ENCODE data around the gene HPS4. TPM values are rescaled to one million over a fixed set of nuclear protein-coding genes. Genes with fewer than 3 reads are reported as not detected.
"Not testable (repeated sequence)": the region's sequence is repeated elsewhere in the genome, so short reads cannot be mapped to it uniquely, and the experiment has no call there.

The HPS4 gene
- total RNA-seq, 1 donor from 2014 or later: 28.4 TPM

DNA sequence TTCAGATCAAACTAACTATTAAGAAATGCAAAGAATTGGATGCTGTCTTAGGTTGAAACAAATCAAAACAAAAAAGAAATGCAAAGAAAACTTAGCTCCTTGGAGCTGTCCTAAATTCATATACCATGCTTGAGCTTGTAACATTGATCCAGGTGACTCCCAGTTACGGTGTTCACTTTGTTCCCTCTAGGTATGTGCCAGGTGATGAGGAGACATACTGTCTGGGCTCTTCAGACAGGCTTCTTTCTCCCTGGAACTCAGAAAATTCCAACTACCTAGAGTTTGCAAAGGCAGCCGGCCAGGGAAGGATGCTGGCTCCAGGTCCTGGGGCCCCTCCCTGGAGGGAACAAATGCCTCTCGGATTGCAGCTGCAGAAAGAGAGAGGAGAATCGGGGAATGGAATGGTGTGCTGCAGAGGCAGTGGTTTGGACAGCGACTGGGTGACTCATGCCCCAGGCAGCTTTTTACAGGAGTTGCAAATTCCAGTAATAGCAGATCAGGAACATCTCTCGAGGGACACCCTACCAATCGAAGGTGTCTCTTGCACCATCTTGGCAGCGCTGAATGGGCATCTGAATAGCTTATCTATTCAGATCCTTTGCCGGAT is 66.8 kb downstream of the HPS4 start:
- no peak for DNase-seq (ENCODE audit: extremely low read depth, low read depth, low spot score)

DNA sequence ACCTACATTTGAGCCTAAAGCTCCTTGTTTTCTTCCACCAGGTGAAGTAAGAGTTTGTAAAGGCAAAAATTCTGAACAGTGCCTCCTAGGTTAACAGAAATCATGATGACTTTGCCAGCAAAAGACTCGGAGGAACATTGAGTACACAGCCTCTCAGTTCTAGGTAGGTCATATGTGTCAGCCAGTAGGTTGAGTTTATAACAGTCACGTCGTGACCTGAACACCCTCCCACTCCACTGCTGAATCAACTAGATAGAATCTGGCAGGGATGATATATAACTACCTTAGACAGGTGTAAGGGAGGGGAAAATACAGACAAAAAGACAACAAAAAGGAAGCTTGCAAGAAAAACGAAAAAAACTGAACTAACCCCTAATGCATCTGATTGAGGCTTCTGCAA is 67.3 kb downstream of the HPS4 start:
- DNase-seq (ENCODE audit: extremely low read depth, low read depth, low spot score): no peak

DNA sequence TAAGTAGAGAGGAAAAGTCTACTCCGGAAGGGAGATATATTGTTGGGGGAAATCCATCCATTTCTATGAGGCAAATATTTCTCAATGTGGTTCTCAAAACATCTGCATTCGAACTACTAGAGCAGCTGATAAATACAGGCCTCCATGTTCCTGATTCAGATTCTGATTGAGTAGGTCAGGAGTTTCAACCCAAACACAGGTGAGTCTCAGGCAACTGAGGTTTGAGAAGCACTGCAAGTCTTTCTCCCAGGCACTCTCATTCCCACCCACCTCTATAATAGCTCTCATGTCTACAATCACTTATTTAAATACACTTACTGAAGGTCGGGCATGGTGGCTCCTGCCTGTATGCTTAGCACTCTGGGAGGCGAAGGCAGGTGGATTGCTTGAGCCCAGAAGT is 69.2 kb downstream of the HPS4 start:
- no peak for DNase-seq (ENCODE audit: extremely low read depth, low read depth, low spot score)

DNA sequence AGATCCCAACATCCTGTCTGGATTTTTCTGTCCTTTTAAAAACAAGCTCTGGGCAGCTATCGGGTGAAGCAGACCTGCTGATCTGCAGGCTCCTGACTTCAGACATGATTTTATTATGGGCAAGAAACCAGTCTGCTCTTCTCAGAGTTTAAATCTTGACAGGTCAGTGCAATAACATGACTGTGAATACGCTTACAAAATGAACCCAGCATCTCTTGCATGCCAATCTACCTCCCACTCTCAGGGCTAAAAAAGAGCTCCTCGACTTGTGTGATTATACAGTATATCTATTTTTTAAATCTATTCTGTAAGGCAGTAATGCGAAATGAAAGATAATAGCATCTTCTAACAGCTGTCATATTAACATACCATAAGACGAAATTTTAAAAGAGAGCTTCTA is 73.2 kb downstream of the HPS4 start:
- DNase-seq (ENCODE audit: extremely low read depth, low read depth, low spot score): no peak

DNA sequence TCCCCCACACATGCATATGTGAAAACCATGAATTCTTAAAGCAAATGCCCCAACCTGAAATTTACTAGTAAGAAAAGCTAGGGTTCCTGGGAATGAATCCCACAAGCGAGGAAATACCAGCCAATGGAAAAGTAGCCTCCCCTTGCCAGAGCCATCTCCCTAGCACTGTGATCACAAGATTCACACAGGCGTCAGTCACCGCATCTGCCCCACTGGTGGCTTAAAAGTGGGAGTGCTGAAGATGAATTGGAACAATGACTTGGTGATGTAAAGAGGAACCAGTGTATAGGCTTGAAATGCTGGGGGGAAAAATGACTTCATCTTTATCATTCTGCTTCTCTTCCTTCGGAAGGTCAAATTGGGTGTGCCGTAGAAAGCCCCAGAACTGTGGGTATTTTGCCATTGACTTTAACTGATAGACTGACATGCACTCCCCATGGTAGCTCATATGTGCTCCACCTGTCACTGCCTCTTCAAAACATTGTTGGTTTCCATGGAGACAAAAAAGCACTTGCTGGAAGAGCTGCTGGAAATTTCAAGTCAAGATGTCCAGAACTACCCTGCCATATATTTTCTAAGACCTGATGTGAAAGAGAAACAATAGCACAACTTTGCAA is 73.8 kb downstream of the HPS4 start:
- DNase-seq (ENCODE audit: extremely low read depth, low read depth, low spot score): no peak

DNA sequence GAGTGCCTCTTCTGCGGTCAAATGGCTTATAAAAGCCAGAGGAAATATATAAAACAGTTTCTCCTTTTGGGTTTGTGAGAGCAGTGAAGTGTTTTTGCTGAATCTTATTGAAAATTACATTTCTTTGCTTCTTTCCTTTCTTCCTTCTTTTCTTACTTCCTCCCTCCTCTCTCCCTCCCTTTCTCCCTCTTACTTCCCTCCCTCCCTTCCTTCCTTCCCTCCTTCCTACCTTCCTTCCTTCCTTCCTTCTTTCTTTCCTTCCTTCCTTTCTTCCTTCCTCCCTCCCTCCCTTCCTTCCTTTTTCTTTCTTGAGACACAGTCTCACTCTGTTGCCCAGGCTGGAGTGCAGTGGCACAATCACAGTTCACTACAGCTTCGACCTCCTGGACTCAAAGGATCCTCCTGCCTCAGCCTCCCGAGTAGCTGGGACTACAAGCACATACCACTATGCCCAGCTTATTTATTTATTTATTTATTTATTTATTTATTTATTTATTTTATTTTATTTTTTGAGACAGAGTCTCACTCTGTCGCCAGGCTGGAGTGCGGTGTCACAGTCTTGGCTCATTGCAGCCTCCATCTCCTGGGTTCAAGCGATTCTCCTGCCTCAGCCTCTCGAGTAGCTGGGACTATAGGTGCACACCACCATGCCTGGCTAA is 74.9 kb downstream of the HPS4 start:
- not testable (repeated sequence) for DNase-seq (ENCODE audit: extremely low read depth, low read depth, low spot score)

DNA sequence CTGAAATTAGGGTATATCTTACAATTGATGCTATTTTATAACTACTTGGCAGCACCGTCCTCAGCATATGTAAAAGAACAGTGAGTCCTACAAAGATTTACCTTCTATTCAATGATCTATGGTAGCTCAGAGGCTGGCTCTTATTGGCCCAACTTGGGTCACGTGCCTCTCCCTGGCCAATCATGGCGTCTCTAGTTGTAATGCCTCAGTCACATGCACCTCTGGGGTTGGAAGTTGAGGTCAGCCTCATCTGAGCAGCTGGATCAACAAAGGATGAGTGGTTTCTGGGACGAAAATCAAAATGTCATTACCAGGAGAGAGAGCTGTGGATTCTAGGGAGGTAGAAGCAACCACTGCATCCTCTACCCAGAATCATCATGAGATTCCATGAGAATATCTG is 77.5 kb downstream of the HPS4 start:
- no peak for DNase-seq (ENCODE audit: extremely low read depth, low read depth, low spot score)

DNA sequence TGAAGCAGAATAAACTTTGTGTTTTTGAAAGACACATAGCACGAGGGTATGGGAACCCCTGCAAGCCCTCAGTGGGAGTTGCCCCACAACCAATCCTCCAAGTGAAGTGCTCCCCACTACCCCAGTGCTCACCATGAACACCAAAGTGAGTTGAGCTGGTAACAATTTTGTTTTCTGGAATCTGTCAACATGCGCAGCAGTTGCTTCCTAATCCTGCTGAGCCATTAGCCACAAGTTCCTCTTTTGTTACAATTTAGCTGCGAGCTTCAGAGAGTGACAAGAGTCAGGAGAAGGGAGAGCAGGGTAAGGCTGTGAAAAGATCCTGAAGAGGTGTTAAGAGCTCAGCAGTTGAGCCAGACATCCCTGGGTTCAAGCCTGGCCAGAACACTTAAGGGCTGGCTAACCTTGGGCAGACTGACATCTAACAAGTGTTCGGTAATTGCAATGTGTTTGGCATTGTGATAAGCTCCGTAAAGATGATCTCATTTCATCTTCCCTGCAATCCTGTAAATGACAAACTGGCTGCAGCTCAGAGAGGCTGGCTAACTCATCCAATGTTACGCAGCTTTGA is 78.6 kb downstream of the HPS4 start:
- DNase-seq (ENCODE audit: extremely low read depth, low read depth, low spot score): no peak

DNA sequence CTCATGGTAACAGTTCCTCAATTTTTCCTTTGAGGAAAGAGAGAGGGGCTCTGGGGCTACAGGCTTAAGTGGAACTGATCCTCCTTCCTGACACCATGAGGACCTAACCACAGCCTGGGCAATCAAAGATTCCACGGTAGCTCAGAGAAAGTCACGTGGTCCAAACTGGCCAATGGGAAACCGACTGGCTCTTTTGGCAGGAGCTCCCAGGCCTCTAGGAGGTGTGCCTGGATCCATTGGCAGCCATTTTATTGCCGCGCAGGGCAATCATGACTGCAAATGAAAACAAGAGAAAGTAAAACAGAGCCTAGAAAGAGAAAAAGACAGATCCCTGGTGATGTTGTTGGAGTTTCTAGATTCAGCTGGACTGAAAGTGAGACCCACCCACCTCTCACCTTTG is 81.9 kb downstream of the HPS4 start:
- no peak for DNase-seq (ENCODE audit: extremely low read depth, low read depth, low spot score)

Other genes starting within 250 kb of the HPS4 start
- gene ASPHD2, start 54.5 kb downstream of the HPS4 start, total RNA-seq: 2.6 and 5.4 TPM in 2 replicates
- 17.0 and 31.3 TPM in 2 replicates for gene SRRD, start 94 bp upstream of the HPS4 start, total RNA-seq
- gene TFIP11, start 28.7 kb upstream of the HPS4 start, total RNA-seq: 19.8 and 29.0 TPM in 2 replicates
- gene TPST2, start 106.3 kb upstream of the HPS4 start, total RNA-seq: 92.7 and 99.2 TPM in 2 replicates
- gene CRYBB1, start 134.2 kb upstream of the HPS4 start, total RNA-seq: not detected in 2 replicates
- gene CRYBA4, start 138.2 kb upstream of the HPS4 start, total RNA-seq: not detected in 2 replicates
- gene MIAT, start 173.8 kb upstream of the HPS4 start, total RNA-seq: 0.10 and 0.29 TPM in 2 replicates

Measured in glomerular endothelial cell (primary cell).